A673 (cell line): ENCODE data around the gene FKBP2. TPM values are rescaled to one million over a fixed set of nuclear protein-coding genes. Genes with fewer than 3 reads are reported as not detected.

Experiments used
- BruUV-seq: library from RNA; stranded (reverse); fragments of 400-500 nt; replicated peaks from 2 replicates; lab custom pipeline; 2021; lab: Mats Ljungman, UMichigan
- CTCF ChIA-PET: fragments of 300-600 bp; sonication (Branson Sonifier 250); formaldehyde crosslinking; loops from one replicate; lab custom pipeline; 2022; ENCODE audit warnings: antibody characterized with exemption; lab: Charles Lee
- POLR2A ChIA-PET: fragments of 300-600 bp; sonication (Branson Sonifier 250); formaldehyde crosslinking; loops from one replicate; lab custom pipeline; 2022; ENCODE audit warnings: antibody characterized with exemption; ENCODE audit not compliant: low non-redundant PET; lab: Charles Lee
- DNase-seq: peaks from one replicate; pipeline ENCODE4 v3.0.0-alpha.2; 2015; ENCODE audit warnings: low spot score
- H3K27ac ChIP-seq: fragments of 200-600 bp; sonication (generic); 2 replicates; pipeline ENCODE4 v1.5.1; 2016; ENCODE audit warnings: mixed run types, low read depth, mild to moderate bottlenecking, mixed read lengths, antibody characterized with exemption, low read length; ENCODE audit not compliant: poor library complexity, severe bottlenecking
- H3K27me3 ChIP-seq: fragments of 200-600 bp; sonication (generic); replicated peaks from 2 replicates; pipeline ENCODE4 v1.6.1; 2017; ENCODE audit warnings: mixed run types, low read depth, mild to moderate bottlenecking, mixed read lengths, antibody characterized with exemption, low read length; ENCODE audit not compliant: insufficient read depth, poor library complexity
- H3K36me3 ChIP-seq: fragments of 200-600 bp; sonication (generic); 2 replicates; pipeline ENCODE4 v1.6.1; 2016; ENCODE audit warnings: mixed run types, mild to moderate bottlenecking, mixed read lengths, antibody characterized with exemption, low read length; ENCODE audit not compliant: insufficient read depth, poor library complexity, severe bottlenecking
- H3K4me1 ChIP-seq: fragments of 200-600 bp; sonication (generic); 2 replicates; pipeline ENCODE4 v1.6.1; 2017; ENCODE audit warnings: mixed run types, mild to moderate bottlenecking, mixed read lengths, antibody characterized with exemption, low read length; ENCODE audit not compliant: insufficient read depth, poor library complexity, severe bottlenecking
- H3K4me3 ChIP-seq: fragments of 200-600 bp; sonication (generic); 2 replicates; pipeline ENCODE4 v1.5.1; 2016; ENCODE audit warnings: low read depth, mixed run types, mild to moderate bottlenecking, mixed read lengths, low read length; ENCODE audit not compliant: poor library complexity, severe bottlenecking
- H3K9me3 ChIP-seq: fragments of 200-600 bp; sonication (generic); 2 replicates; pipeline ENCODE4 v1.6.1; 2016; ENCODE audit warnings: mixed run types, low read depth, mild to moderate bottlenecking, mixed read lengths, antibody characterized with exemption, low read length; ENCODE audit not compliant: poor library complexity, severe bottlenecking
- CTCF ChIP-seq: fragments of 300-800, 200-600 bp; sonication (generic); conservative IDR thresholded peaks from 2 replicates; pipeline ENCODE4 v1.5.1; 2017; ENCODE audit warnings: low read depth, mild to moderate bottlenecking, antibody characterized with exemption, low read length, moderate library complexity, mixed read lengths
- EZH2 ChIP-seq: fragments of 200-600 bp; sonication (generic); IDR thresholded peaks from 2 replicates; pipeline ENCODE4 v1.6.1; 2017; ENCODE audit warnings: borderline replicate concordance, low read depth, mild to moderate bottlenecking, mixed read lengths, antibody characterized with exemption, low read length; ENCODE audit not compliant: poor library complexity, severe bottlenecking
- intact Hi-C: fragments of 100-400 bp; cut with micrococcal nuclease; formaldehyde crosslinking; loops from one replicate; pipeline ENCODE4 v1.10.0; 2022; ENCODE audit not compliant: unreplicated experiment
- total RNA-seq: library from RNA; stranded (reverse); gene quantifications from 2 replicates; pipeline ENCODE4 v1.2.3, GENCODE V29; 2021

FKBP2 gene
- total RNA-seq, 1 experiment from 2014 or later, result 57.5 TPM

GRCh38 chr11:64289002-64289564, 48.2 kb downstream of the FKBP2 start:
- CTCF ChIA-PET, result interaction anchor here (0.6 kb wide), 1 partner anchor 68 kb away, joined by 4 read pairs; no protein-coding TSS in a partner anchor
- intact Hi-C loops, result no loop called here
- peaks cover 35% of the 10 kb centered on the region for H3K27me3 ChIP-seq
- TF ChIP-seq EZH2 (no peak), CTCF (no peak)
- no peak overlapping the region for H3K27ac ChIP-seq
- no peak overlapping the region for H3K4me3 ChIP-seq
- BruUV-seq, result no TSS peak
- no peak for DNase-seq
- H3K4me1 ChIP-seq, result peaks cover 18% of the 10 kb centered on the region
- no peaks in the 10 kb centered on the region for H3K9me3 ChIP-seq
- POLR2A ChIA-PET, result no interaction called here
- no peaks in the 10 kb centered on the region for H3K36me3 ChIP-seq

GRCh38 chr11:64290352-64291261, 49.7 kb downstream of the FKBP2 start:
- H3K4me1 ChIP-seq, result peaks cover 18% of the 10 kb centered on the region
- no peak for TF ChIP-seq EZH2
- POLR2A ChIA-PET, result no interaction called here
- H3K36me3 ChIP-seq, result no peaks in the 10 kb centered on the region
- no peak for DNase-seq
- CTCF ChIA-PET, result interaction anchor here (1.5 kb wide), 1 partner anchor 10 kb away, joined by 5 read pairs; no protein-coding TSS in a partner anchor
- BruUV-seq, result no TSS peak
- peaks cover 35% of the 10 kb centered on the region for H3K27me3 ChIP-seq
- no peaks in the 10 kb centered on the region for H3K9me3 ChIP-seq
- intact Hi-C loops, result no loop called here
- no peak overlapping the region for H3K4me3 ChIP-seq
- H3K27ac ChIP-seq, result no peak overlapping the region

GRCh38 chr11:64291262-64291751, 50.4 kb downstream of the FKBP2 start, which contains the start of gene KCNK4:
KCNK4 (plus strand) TSS chr11:64291302; CDS start chr11:64293019, 1,717 bp downstream.
- H3K27ac ChIP-seq, result no peak within 1 kb of the TSS
- POLR2A ChIA-PET, result no interaction called here
- TF ChIP-seq CTCF (no peak), EZH2 (no peak)
- DNase-seq, result no peak
- H3K4me3 ChIP-seq, result peak within 1 kb of the TSS; percentile 46
- peaks cover 35% of the 10 kb centered on the region for H3K27me3 ChIP-seq
- no peaks in the 10 kb centered on the region for H3K9me3 ChIP-seq
- H3K36me3 ChIP-seq, result no peaks in the 10 kb centered on the region
- CTCF ChIA-PET, result interaction anchor here (1.5 kb wide), 1 partner anchor 10 kb away, joined by 5 read pairs; no protein-coding TSS in a partner anchor
- intact Hi-C loops, result no loop called here
- BruUV-seq, result no TSS peak
- peaks cover 12% of the 10 kb centered on the region for H3K4me1 ChIP-seq
